GM21526 (cell line): ENCODE data around the gene TAAR1.
"Not testable (repeated sequence)": the region's sequence is repeated elsewhere in the genome, so short reads cannot be mapped to it uniquely, and the experiment has no call there.

Source experiments
- ATAC-seq: cut with Tn5 transposase; IDR thresholded peaks from one replicate; pipeline ENCODE4 v1.9.1; 2021; ENCODE audit warnings: moderate library complexity; ENCODE audit not compliant: unreplicated experiment, low FRiP score

The TAAR1 gene

GRCh38 chr6:132664309-132665034 lies 5.5 kb upstream of the TAAR1 start:
- no peak for ATAC-seq

DNA sequence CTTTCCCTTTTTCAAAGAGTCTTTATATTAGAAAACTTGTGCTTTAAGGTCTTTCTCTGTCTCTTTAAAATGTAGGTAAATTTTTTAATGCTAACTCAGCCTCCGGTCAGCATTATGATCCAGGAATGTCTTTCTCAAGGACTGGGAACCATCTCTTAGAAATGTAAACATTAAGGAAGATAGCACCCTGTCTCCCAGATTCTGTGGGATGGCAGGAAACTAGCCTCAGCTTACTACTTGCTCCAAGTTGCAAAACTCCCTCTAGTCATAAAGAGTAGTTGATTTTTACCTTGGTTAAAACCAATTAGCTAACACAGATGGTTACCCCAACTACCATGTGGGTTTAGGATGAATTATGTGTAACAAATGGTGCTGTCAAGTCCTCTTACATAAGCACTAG lies 4.7 kb upstream of the TAAR1 start:
- ATAC-seq = no peak

DNA sequence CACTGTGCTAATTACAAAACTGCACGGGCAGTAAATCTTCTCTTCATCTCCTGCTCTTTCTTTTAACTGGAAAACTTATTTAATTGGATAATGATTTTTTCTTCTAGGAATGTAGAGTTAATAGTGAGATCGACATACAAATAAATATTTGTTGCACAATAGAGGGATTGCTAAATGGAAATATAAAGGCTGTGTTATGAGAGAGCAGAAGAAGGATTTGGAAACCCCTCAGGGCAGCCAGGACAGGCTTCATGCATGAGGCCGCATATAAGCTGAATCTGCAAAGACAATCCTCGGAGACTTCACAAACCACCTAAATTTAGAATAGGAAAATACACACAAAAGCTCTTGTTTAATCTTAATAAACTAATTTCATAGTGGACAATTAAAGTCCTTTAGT lies 2.9 kb upstream of the TAAR1 start:
- no peak for ATAC-seq

GRCh38 chr6:132651062-132651461 lies 7.9 kb downstream of the TAAR1 start:
- ATAC-seq = peak; percentile 57

- no peak for ATAC-seq
Measured at GRCh38 chr6:132650429-132650828, 8.6 kb downstream of the TAAR1 start.

DNA sequence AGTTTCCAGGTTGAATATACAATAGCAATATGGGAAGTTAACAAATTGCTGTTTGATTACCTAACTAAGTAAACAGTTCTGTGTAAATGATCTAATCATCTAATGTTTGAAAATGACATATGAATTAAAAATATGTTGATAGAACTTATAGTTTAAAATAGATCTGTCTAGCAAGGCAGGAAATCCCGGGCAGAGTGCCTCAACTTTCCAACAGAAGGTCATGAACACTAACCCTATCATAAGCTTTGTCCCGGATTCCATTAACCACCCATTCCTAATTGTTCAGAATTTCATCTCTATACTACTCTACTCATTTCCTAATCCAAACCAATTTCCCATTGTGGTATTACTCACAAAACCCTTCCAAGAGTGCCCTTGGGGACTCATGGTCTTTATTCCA lies 10.2 kb downstream of the TAAR1 start:
- no peak for ATAC-seq

DNA sequence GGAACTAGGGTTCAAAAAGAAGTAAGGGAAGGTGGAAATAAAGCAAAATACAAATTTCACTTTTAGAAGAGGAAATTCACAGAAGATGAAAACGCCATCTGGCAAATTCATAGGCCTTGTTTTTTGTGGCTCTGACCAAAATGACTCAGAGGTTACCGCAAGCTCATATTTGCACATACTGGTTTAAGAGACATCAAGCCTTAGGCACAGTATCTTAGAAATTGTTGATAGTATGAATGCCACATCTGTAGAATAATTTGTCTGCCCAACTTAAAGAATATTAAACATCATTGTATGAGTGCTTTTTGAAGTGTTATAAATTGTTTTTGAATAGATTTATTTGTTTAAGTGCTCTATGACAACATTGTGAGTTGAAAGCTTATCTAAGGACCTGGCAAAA lies 10.6 kb downstream of the TAAR1 start:
- peak; percentile 87 for ATAC-seq

- no peak for ATAC-seq
Measured at GRCh38 chr6:132643547-132643946, 15.4 kb downstream of the TAAR1 start.

GRCh38 chr6:132637135-132637534 lies 21.8 kb downstream of the TAAR1 start:
- ATAC-seq = not testable (repeated sequence)

GRCh38 chr6:132635906-132636305 lies 23.1 kb downstream of the TAAR1 start:
- not testable (repeated sequence) for ATAC-seq

- ATAC-seq = not testable (repeated sequence)
Measured at GRCh38 chr6:132635288-132635687, 23.7 kb downstream of the TAAR1 start.

DNA sequence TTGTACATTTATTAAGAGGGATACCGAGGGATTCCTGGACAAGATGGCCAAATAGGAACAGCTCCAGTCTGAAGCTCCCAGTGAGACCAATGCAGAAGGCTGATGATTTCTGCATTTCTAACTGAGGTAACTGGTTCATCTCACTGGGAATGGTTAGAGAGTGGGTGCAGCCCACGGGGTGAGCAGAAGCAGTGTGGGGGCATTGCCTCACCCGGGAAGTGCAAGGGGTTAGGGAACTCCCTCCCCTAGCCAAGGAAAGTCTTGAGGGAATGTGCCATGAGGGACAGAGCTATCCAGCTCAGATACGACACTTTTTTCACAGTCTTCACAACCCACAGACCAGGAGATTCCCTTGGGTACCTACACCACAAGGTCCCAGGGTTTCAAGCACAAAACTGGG lies 24.2 kb downstream of the TAAR1 start:
- no peak for ATAC-seq

GRCh38 chr6:132633362-132633761 lies 25.6 kb downstream of the TAAR1 start:
- no peak for ATAC-seq

DNA sequence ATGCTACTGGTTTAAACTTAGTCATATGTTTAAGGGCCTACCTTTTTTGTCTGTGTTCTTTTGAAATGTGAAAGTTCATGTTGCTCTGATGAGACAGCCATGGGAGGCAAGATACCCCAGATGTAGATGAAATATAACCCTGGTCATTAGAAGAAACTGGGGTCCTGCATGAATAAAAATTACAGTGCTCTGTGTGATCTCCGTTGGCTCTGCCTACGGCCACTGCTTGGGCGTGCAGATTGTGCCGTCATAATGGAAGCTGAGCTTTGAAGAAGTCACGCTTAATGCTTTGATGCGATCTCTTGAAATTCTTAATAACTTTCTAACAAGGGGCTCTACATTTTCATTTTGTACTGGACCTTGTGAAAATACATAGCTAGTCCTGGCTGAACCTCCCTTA lies 34.8 kb downstream of the TAAR1 start, which contains the start of gene TAAR2:
Gene TAAR2, minus strand, starts transcription at position 101 of the 400 bp plus-strand sequence. Its CDS starts 0 bp downstream, at position 101.
- ATAC-seq = no peak

- no peak for ATAC-seq
Measured at GRCh38 chr6:132623106-132623845, 35.7 kb downstream of the TAAR1 start.

GRCh38 chr6:132616677-132617076 lies 42.3 kb downstream of the TAAR1 start:
- ATAC-seq = no peak

- ATAC-seq = peak; percentile 57
Measured at GRCh38 chr6:132614554-132614953, 44.4 kb downstream of the TAAR1 start.

GRCh38 chr6:132612449-132613108 lies 46.4 kb downstream of the TAAR1 start:
- no peak for ATAC-seq

DNA sequence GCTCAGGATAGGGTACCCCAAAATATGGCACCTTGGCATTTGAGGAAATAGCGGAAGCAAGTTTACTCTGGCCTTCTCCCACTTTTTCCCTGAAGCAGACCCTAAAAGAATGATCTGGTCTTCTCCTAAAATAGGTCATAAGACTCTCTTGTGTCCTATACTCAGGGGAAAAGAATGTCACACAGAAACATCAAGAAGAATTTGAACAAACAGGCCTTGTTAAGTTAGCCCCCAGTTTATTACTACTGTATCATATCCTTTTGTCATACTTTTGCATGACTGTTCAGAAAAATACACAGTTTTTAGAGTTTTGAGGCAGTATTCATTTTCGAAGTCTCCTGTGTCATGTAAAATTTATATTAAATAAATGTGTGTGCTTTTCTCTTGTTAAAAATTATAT lies 47.4 kb downstream of the TAAR1 start:
- ATAC-seq = no peak

GRCh38 chr6:132607544-132608233 lies 51.3 kb downstream of the TAAR1 start:
- no peak for ATAC-seq

DNA sequence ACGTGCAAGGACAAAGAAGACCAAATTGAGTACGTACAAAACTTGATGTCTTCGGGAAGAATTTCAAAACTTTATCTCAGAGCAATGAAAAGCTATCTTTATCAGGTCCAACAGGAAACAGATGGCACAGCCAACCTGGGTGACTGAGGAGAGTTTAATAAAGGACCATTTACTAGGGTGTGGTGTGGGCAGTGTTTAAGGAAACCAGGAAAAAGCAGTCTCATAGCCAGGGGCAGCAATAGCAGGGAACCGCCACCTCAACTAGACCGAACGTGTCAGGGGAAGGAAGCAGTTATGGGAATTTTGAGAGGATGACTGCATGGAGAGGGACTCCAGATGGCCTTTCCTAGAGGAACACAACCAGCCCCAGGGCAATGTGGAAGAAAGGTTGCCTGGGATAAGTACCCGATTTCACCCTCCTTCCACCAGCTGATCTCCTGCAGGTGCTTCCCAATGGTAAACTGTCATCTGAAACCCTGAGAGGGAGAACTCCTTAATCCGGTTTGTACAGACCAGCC lies 54.3 kb downstream of the TAAR1 start:
- ATAC-seq = no peak
